HepG2 (cell line): Measurements from ENCODE around the gene PCAT6. TPM values are rescaled to one million over a fixed set of nuclear protein-coding genes. Genes with fewer than 3 reads are reported as not detected.

Experiments used
- AGO2 ChIP-seq: fragments of 200-400 bp; formaldehyde crosslinking; optimal IDR thresholded peaks from 2 replicates; pipeline ENCODE3; 2017; ENCODE audit warnings: mild to moderate bottlenecking, low read depth, low read length, moderate library complexity
- HOXA5 ChIP-seq: sonication (generic); formaldehyde crosslinking; IDR thresholded peaks from 2 replicates; pipeline ENCODE4 v1.4.0; 2020; ENCODE audit warnings: missing genetic modification reagents
- ISL2 ChIP-seq: sonication (generic); formaldehyde crosslinking; IDR thresholded peaks from 2 replicates; pipeline ENCODE4 v1.5.0; 2020; ENCODE audit warnings: missing genetic modification reagents
- MAFK ChIP-seq, 2 experiments: IDR thresholded peaks in 1 of 2; conservative IDR thresholded peaks in 1 of 2; 2 replicates each; pipeline ENCODE4 v1.6.1; 2011; ENCODE audit warnings: improper control_type of control experiment in 2 of 2, low read length in 2 of 2
- MLLT10 ChIP-seq: sonication (generic); formaldehyde crosslinking; IDR thresholded peaks from 2 replicates; pipeline ENCODE4 v1.4.0; 2020; ENCODE audit warnings: missing genetic modification reagents
- NFIC ChIP-seq: IDR thresholded peaks from 2 replicates; pipeline ENCODE4 v1.6.1; 2012; ENCODE audit warnings: mild to moderate bottlenecking, low read length, inconsistent platforms
- NR2F1 ChIP-seq, 2 experiments: fragments of 450-650 bp in 1 of 2; formaldehyde crosslinking in 1 of 2; IDR thresholded peaks; 2 replicates each; pipeline versions ENCODE4 v1.5.0 to v1.6.1; 2016 to 2020; ENCODE audit warnings: mild to moderate bottlenecking in 1 of 2, missing compliant biosample characterization in 1 of 2, missing genetic modification reagents in 1 of 2, moderate library complexity in 1 of 2
- POLR2G ChIP-seq: fragments of 200-400 bp; formaldehyde crosslinking; IDR thresholded peaks from 2 replicates; pipeline ENCODE4 v1.6.1; 2018; ENCODE audit warnings: mild to moderate bottlenecking, low read depth, low read length, moderate library complexity
- SOX13 ChIP-seq, 3 experiments: fragments of 450-650 bp in 1 of 3; sonication (generic) in 1 of 3; formaldehyde crosslinking in 1 of 3; IDR thresholded peaks in 2 of 3; conservative IDR thresholded peaks in 1 of 3; 2 replicates each; pipeline versions ENCODE4 v1.5.0 to v1.6.1; 2016 to 2020; ENCODE audit warnings: antibody characterized with exemption in 1 of 3, mild to moderate bottlenecking in 1 of 3, missing compliant biosample characterization in 1 of 3, missing genetic modification reagents in 1 of 3, moderate library complexity in 1 of 3
- SRY ChIP-seq: sonication (generic); formaldehyde crosslinking; IDR thresholded peaks from 2 replicates; pipeline ENCODE4 v1.8.0; 2022; ENCODE audit warnings: mild to moderate bottlenecking, missing genetic modification reagents
- ZFP90 ChIP-seq: sonication (generic); formaldehyde crosslinking; IDR thresholded peaks from 2 replicates; pipeline ENCODE4 v1.8.0; 2022; ENCODE audit warnings: missing genetic modification reagents, mild to moderate bottlenecking, inconsistent platforms, borderline replicate concordance
- ZFY ChIP-seq: sonication (generic); formaldehyde crosslinking; IDR thresholded peaks from 2 replicates; pipeline ENCODE4 v1.4.0; 2020; ENCODE audit warnings: missing genetic modification reagents
- ZNF224 ChIP-seq: sonication (generic); formaldehyde crosslinking; IDR thresholded peaks from 2 replicates; pipeline ENCODE4 v1.5.0; 2020; ENCODE audit warnings: mild to moderate bottlenecking, missing genetic modification reagents
- ZNF510 ChIP-seq: sonication (generic); formaldehyde crosslinking; IDR thresholded peaks from 2 replicates; pipeline ENCODE4 v1.4.0; 2020; ENCODE audit warnings: low read depth, mild to moderate bottlenecking, missing genetic modification reagents
- ZNF614 ChIP-seq: IDR thresholded peaks from 2 replicates; pipeline ENCODE4 v1.6.1; 2018; ENCODE audit warnings: missing biosample characterization, missing genetic modification reagents, inconsistent platforms, borderline replicate concordance
- ZNF839 ChIP-seq: sonication (generic); formaldehyde crosslinking; IDR thresholded peaks from 2 replicates; pipeline ENCODE4 v1.4.0; 2020; ENCODE audit warnings: missing genetic modification reagents, mild to moderate bottlenecking, borderline replicate concordance
- ZSCAN12 ChIP-seq: sonication (generic); formaldehyde crosslinking; IDR thresholded peaks from 2 replicates; pipeline ENCODE4 v1.9.0; 2021; ENCODE audit warnings: mild to moderate bottlenecking, missing genetic modification reagents
- polyA plus RNA-seq, 8 experiments: library from polyadenylated mRNA; depleted of rRNA in 3 of 8; stranded (reverse) in 7 of 8; unstranded in 1 of 8; fragments of >200 nt; fragmentation: Illumina TruSeq in 4 of 8; extraction: Trizol in 4 of 8; gene quantifications; 2 replicates each; pipeline versions ENCODE4 v1.2.1 to v1.2.3, GENCODE V29; 2011 to 2016; ENCODE audit warnings: low read depth in 4 of 8, missing spikeins in 1 of 8, mixed read lengths in 1 of 8; ENCODE audit not compliant: insufficient read depth in 1 of 8
- total RNA-seq, 5 experiments: library from RNA; depleted of rRNA; stranded (reverse); fragments of >200 nt; fragmentation: Illumina TruSeq; extraction: Trizol; gene quantifications; 2 replicates each; pipeline ENCODE4 v1.2.3, GENCODE V29; 2016; ENCODE audit warnings: low read depth in 1 of 5
- TF ChIP-seq, protein P1 (sequence below): sonication (generic); formaldehyde crosslinking; IDR thresholded peaks from 2 replicates; pipeline ENCODE4 v1.5.1; 2020; ENCODE audit warnings: missing genetic modification reagents, mild to moderate bottlenecking, borderline replicate concordance
- TF ChIP-seq, protein P2 (sequence below): sonication (generic); formaldehyde crosslinking; IDR thresholded peaks from 2 replicates; pipeline ENCODE4 v1.4.0; 2020; ENCODE audit warnings: missing genetic modification reagents
- TF ChIP-seq, protein P3 (sequence below), 2 experiments: sonication (generic) in 1 of 2; formaldehyde crosslinking in 1 of 2; IDR thresholded peaks; 2 replicates each; pipeline versions ENCODE4 v1.4.0 to v1.6.1; 2018 to 2020; ENCODE audit warnings: missing genetic modification reagents in 2 of 2, borderline replicate concordance in 1 of 2, low read depth in 1 of 2, mild to moderate bottlenecking in 1 of 2, missing biosample characterization in 1 of 2
- TF ChIP-seq, protein P4 (sequence below): sonication (generic); formaldehyde crosslinking; IDR thresholded peaks from 2 replicates; pipeline ENCODE4 v1.8.0; 2022; ENCODE audit warnings: mild to moderate bottlenecking, missing genetic modification reagents, moderate library complexity

The PCAT6 gene
- total and polyA plus RNA-seq, 2 of the 13 experiments (the other 11 are each of a cell fraction or from before 2014, with no cell fraction given): 0.60 to 4.4 TPM

DNA sequence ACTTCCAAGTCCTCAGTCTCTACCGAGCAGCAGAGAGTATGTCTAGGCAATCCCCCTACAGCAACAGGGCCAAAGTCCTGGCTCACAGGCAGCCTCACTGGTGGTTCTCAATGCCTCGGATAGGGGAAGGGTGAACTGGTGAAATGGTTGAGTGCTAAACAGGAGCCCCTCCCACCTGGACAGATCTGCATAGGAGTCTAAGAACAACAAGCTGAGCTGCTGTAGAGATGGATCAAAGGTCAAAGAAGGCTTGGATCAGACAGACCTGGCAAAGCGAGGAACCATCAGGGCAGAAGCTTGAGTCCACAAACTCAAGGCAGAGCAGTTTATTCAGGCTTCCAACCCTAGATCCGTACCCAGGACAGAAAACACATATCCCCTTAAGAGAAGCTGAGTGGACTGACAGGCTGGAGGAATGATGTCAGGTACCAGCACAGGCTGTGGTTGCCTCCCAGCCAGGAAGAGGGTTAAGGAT is 46.4 kb downstream of the PCAT6 start (continued):
- TF ChIP-seq, protein P1, sequence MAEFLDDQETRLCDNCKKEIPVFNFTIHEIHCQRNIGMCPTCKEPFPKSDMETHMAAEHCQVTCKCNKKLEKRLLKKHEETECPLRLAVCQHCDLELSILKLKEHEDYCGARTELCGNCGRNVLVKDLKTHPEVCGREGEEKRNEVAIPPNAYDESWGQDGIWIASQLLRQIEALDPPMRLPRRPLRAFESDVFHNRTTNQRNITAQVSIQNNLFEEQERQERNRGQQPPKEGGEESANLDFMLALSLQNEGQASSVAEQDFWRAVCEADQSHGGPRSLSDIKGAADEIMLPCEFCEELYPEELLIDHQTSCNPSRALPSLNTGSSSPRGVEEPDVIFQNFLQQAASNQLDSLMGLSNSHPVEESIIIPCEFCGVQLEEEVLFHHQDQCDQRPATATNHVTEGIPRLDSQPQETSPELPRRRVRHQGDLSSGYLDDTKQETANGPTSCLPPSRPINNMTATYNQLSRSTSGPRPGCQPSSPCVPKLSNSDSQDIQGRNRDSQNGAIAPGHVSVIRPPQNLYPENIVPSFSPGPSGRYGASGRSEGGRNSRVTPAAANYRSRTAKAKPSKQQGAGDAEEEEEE (CRISPR knock-in tag): no peak
- TF ChIP-seq, protein P2, sequence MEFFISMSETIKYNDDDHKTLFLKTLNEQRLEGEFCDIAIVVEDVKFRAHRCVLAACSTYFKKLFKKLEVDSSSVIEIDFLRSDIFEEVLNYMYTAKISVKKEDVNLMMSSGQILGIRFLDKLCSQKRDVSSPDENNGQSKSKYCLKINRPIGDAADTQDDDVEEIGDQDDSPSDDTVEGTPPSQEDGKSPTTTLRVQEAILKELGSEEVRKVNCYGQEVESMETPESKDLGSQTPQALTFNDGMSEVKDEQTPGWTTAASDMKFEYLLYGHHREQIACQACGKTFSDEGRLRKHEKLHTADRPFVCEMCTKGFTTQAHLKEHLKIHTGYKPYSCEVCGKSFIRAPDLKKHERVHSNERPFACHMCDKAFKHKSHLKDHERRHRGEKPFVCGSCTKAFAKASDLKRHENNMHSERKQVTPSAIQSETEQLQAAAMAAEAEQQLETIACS (CRISPR knock-in tag): no peak
- TF ChIP-seq NR2F1 (CRISPR knock-in tag; IDR thresholded peaks at IDR 0.05) (0 out of 4 replicates have a peak, but pooled peaks of 1 of the 2 experiments have one; percentile 24), ZNF839 (CRISPR knock-in tag) (no peak), ISL2 (no peak), MAFK (conservative IDR thresholded peaks at IDR 0.05 in 1 of 2, IDR thresholded peaks at IDR 0.05 in 1 of 2; ENCODE audit: low read length in 2 of 2) (no peak), SOX13 (IDR thresholded peaks at IDR 0.05) (no peak), SOX13 (CRISPR knock-in tag; conservative IDR thresholded peaks at IDR 0.05 in 1 of 2, IDR thresholded peaks at IDR 0.05 in 1 of 2) (peak in 1 of 2 experiments; percentile 28; a peak in 1 of 4 replicates), MLLT10 (CRISPR knock-in tag) (no peak), AGO2 (no peak), HOXA5 (0 out of 2 replicates have a peak, but pooled peaks have one; percentile 30), POLR2G (peak; percentile 40; the same call in 1 of the 2 replicates), ZNF614 (peak; percentile 54; the same call in 1 of the 2 replicates), ZNF224 (CRISPR knock-in tag) (peak; percentile 39; the same call in 1 of the 2 replicates), ZSCAN12 (CRISPR knock-in tag) (no peak), ZFP90 (CRISPR knock-in tag) (peak; percentile 49; the same call in 1 of the 2 replicates), ZFY (0 out of 2 replicates have a peak, but pooled peaks have one; percentile 29), SRY (CRISPR knock-in tag) (no peak), ZNF510 (CRISPR knock-in tag) (no peak), NFIC (no peak)
- TF ChIP-seq, protein P3, sequence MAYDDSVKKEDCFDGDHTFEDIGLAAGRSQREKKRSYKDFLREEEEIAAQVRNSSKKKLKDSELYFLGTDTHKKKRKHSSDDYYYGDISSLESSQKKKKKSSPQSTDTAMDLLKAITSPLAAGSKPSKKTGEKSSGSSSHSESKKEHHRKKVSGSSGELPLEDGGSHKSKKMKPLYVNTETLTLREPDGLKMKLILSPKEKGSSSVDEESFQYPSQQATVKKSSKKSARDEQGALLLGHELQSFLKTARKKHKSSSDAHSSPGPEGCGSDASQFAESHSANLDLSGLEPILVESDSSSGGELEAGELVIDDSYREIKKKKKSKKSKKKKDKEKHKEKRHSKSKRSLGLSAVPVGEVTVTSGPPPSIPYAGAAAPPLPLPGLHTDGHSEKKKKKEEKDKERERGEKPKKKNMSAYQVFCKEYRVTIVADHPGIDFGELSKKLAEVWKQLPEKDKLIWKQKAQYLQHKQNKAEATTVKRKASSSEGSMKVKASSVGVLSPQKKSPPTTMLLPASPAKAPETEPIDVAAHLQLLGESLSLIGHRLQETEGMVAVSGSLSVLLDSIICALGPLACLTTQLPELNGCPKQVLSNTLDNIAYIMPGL (CRISPR knock-in tag; IDR thresholded peaks at IDR 0.05; ENCODE audit: borderline replicate concordance in 1 of 2, low read depth in 1 of 2): 0 out of 4 replicates have a peak, but pooled peaks have one; percentile 23 to 28
- TF ChIP-seq, protein P4, sequence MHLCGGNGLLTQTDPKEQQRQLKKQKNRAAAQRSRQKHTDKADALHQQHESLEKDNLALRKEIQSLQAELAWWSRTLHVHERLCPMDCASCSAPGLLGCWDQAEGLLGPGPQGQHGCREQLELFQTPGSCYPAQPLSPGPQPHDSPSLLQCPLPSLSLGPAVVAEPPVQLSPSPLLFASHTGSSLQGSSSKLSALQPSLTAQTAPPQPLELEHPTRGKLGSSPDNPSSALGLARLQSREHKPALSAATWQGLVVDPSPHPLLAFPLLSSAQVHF (CRISPR knock-in tag): no peak
